Neutrophil (primary cell): Measurements from ENCODE around the gene GPRIN3.

ENCODE experiments used
- H3K27ac ChIP-seq: fragments of 200-600 bp; sonication (generic); 2 replicates; pipeline ENCODE4 v1.5.1; 2016; ENCODE audit warnings: mild to moderate bottlenecking, moderate library complexity
- H3K27me3 ChIP-seq: fragments of 200-600 bp; sonication (generic); 2 replicates; pipeline ENCODE4 v1.6.0; 2016; ENCODE audit warnings: mild to moderate bottlenecking
- H3K36me3 ChIP-seq: fragments of 200-600 bp; sonication (generic); 2 replicates; pipeline ENCODE4 v1.5.1; 2017
- H3K4me1 ChIP-seq, 2 experiments: fragments of 200-600 bp in 1 of 2; sonication (generic) in 1 of 2; 1 replicate in 1 of 2; 2 replicates in 1 of 2; pipeline versions ENCODE4 v1.5.1 to v1.6.1; 2013 to 2016; ENCODE audit warnings: low read depth in 1 of 2, low read length in 1 of 2, mild to moderate bottlenecking in 1 of 2, moderate library complexity in 1 of 2; ENCODE audit not compliant: control insufficient read depth in 1 of 2, insufficient read depth in 1 of 2
- H3K4me3 ChIP-seq, 2 experiments: fragments of 200-600 bp in 1 of 2; sonication (generic) in 1 of 2; 1 replicate in 1 of 2; 2 replicates in 1 of 2; pipeline ENCODE4 v1.5.1; 2013 to 2016; ENCODE audit warnings: low read depth in 1 of 2, low read length in 1 of 2, mild to moderate bottlenecking in 1 of 2, moderate library complexity in 1 of 2
- H3K9me3 ChIP-seq: fragments of 200-600 bp; sonication (generic); 2 replicates; pipeline ENCODE4 v1.5.1; 2016
- TF ChIP-seq, protein P1 (sequence below): fragments of 200-600 bp; sonication (generic); IDR thresholded peaks from 2 replicates; pipeline ENCODE4 v1.5.1; 2016; ENCODE audit warnings: antibody characterized with exemption

The GPRIN3 gene

GRCh38 chr4:89329280-89329679 lies 21.7 kb upstream of the GPRIN3 start:
- no peak overlapping the region for H3K27ac ChIP-seq
- TF ChIP-seq, protein P1, sequence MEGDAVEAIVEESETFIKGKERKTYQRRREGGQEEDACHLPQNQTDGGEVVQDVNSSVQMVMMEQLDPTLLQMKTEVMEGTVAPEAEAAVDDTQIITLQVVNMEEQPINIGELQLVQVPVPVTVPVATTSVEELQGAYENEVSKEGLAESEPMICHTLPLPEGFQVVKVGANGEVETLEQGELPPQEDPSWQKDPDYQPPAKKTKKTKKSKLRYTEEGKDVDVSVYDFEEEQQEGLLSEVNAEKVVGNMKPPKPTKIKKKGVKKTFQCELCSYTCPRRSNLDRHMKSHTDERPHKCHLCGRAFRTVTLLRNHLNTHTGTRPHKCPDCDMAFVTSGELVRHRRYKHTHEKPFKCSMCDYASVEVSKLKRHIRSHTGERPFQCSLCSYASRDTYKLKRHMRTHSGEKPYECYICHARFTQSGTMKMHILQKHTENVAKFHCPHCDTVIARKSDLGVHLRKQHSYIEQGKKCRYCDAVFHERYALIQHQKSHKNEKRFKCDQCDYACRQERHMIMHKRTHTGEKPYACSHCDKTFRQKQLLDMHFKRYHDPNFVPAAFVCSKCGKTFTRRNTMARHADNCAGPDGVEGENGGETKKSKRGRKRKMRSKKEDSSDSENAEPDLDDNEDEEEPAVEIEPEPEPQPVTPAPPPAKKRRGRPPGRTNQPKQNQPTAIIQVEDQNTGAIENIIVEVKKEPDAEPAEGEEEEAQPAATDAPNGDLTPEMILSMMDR = no peak
- peaks cover 18 to 25% of the 10 kb centered on the region in 2 experiments for H3K4me1 ChIP-seq
- no peaks in the 10 kb centered on the region for H3K9me3 ChIP-seq
- no peaks in the 10 kb centered on the region for H3K27me3 ChIP-seq
- H3K36me3 ChIP-seq = no peaks in the 10 kb centered on the region
- no peak overlapping the region for H3K4me3 ChIP-seq

DNA sequence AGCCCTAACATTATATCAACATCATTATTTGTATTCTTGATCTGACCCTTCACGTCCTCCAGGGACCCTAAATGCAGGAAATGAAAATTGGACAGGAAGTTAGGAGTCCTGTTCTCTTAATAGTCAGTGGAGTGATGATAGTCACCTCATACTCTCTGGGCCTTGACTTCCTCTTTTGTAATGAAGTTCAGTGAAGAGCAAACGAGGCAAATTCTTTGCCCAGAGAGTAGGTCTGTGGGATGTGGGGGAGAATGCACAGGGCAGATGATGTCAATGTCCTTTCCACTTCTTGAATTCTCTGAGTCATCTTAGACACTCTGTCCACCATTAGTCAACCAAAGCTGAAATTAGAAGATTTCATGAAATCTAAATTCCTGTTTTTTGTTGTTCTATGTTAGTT lies 17.1 kb upstream of the GPRIN3 start:
- Histone ChIP-seq H3K9me3 (no peaks in the 10 kb centered on the region), H3K27me3 (no peaks in the 10 kb centered on the region), H3K27ac (peak overlapping the region; percentile 50), H3K4me3 (no peak overlapping the region), H3K4me1 (peaks cover 3 to 8% of the 10 kb centered on the region in 2 experiments), H3K36me3 (no peaks in the 10 kb centered on the region)
- TF ChIP-seq, protein P1 = no peak

- peaks cover 4 to 16% of the 10 kb centered on the region in 2 experiments for H3K4me1 ChIP-seq
- H3K4me3 ChIP-seq = no peak overlapping the region
- H3K27me3 ChIP-seq = no peaks in the 10 kb centered on the region
- no peak overlapping the region for H3K27ac ChIP-seq
- TF ChIP-seq, protein P1 = no peak
- H3K9me3 ChIP-seq = no peaks in the 10 kb centered on the region
- no peaks in the 10 kb centered on the region for H3K36me3 ChIP-seq
These were observed 15.1 kb upstream of the GPRIN3 start for GRCh38 chr4:89322671-89323070.

- TF ChIP-seq, protein P1 = no peak
- H3K4me3 ChIP-seq = no peak overlapping the region
- H3K4me1 ChIP-seq = peaks cover 25 to 37% of the 10 kb centered on the region in 2 experiments
- H3K27me3 ChIP-seq = no peaks in the 10 kb centered on the region
- no peaks in the 10 kb centered on the region for H3K9me3 ChIP-seq
- no peak overlapping the region for H3K27ac ChIP-seq
- no peaks in the 10 kb centered on the region for H3K36me3 ChIP-seq
These were observed 12.2 kb upstream of the GPRIN3 start for GRCh38 chr4:89319756-89320155.

DNA sequence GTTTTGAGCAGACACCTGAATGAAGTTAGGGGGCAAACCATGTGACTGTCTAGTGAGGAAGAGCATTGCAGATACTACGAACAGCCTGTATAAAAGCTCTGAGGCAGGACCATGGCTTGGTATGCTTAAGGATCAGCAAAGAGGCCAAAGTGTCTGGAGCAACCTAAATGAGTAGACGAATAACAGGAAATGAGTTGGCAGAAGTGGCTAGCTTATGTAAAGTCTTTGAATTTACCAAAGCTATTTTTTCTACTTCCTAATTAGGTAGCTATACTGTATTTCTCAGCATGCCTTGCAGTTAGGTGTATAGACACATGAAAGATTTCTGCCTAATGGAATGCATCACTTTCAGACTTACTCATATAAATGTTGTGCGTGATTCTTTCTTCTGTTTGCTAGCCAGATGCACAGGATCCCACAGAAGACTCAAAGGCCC lies 9.3 kb upstream of the GPRIN3 start:
- Histone ChIP-seq H3K27ac (peak overlapping the region; percentile 76), H3K4me1 (peaks cover 23 to 35% of the 10 kb centered on the region in 2 experiments), H3K4me3 (peak overlapping the region in 1 of 2 experiments; percentile 16), H3K9me3 (no peaks in the 10 kb centered on the region), H3K27me3 (no peaks in the 10 kb centered on the region), H3K36me3 (no peaks in the 10 kb centered on the region)
- TF ChIP-seq, protein P1 = no peak

DNA sequence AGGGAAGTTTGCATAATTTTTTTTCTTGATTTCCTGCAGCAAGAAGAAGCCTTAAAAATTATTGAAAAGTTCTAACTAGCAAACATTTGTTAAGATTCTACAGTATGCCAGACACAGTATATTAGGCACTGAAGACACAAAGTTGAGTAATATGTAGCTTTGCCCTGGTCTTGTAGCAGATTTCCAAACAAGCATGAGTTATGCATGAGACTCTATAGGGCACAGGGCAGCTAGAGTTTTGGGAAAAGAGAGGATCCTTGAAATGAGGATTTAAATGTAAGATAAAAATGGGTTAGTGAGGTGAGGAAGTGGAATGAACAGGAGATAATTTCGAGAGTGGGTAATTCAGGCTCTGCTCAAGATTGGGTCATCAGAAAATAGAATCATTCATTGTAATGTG lies 8.6 kb upstream of the GPRIN3 start:
- Histone ChIP-seq H3K4me1 (peaks cover 23 to 35% of the 10 kb centered on the region in 2 experiments), H3K9me3 (no peaks in the 10 kb centered on the region), H3K27me3 (no peaks in the 10 kb centered on the region), H3K36me3 (no peaks in the 10 kb centered on the region), H3K4me3 (peak overlapping the region in 1 of 2 experiments; percentile 16), H3K27ac (peak overlapping the region; percentile 76)
- TF ChIP-seq, protein P1 = no peak
